GM23338 (cell line): ENCODE measurements around the gene RASSF10. TPM values are rescaled to one million over a fixed set of nuclear protein-coding genes. Genes with fewer than 3 reads are reported as not detected.

Experiments used
- ATAC-seq: fragments of 200-7000 bp; cut with Tn5 transposase; 3 replicates; pipeline ENCODE4 v1.9.1; 2020
- DNase-seq: peaks from one replicate; pipeline ENCODE4 v3.0.0-alpha.2; 2015; ENCODE audit warnings: low spot score
- H2AFZ ChIP-seq: fragments of 200-600 bp; sonication (generic); 2 replicates; pipeline ENCODE4 v1.8.0; 2016; ENCODE audit warnings: antibody characterized with exemption, mild to moderate bottlenecking, moderate library complexity
- H3F3A ChIP-seq: fragments of 200-600 bp; sonication (generic); replicated peaks from 2 replicates; pipeline ENCODE4 v1.8.0; 2017; ENCODE audit warnings: antibody characterized with exemption, mixed run types, low read depth
- H3K27ac ChIP-seq: fragments of 200-600 bp; sonication (generic); 2 replicates; pipeline ENCODE4 v1.6.1; 2016; ENCODE audit warnings: low read depth
- H3K27me3 ChIP-seq: fragments of 200-600 bp; sonication (generic); 2 replicates; pipeline ENCODE4 v1.8.0; 2016; ENCODE audit warnings: mild to moderate bottlenecking, mixed run types, moderate library complexity; ENCODE audit not compliant: insufficient read depth
- H3K36me3 ChIP-seq: fragments of 200-600 bp; sonication (generic); 2 replicates; pipeline ENCODE4 v1.8.0; 2016; ENCODE audit warnings: mild to moderate bottlenecking; ENCODE audit not compliant: insufficient read depth
- H3K4me1 ChIP-seq: fragments of 200-600 bp; sonication (generic); 2 replicates; pipeline ENCODE4 v1.8.0; 2016; ENCODE audit warnings: mild to moderate bottlenecking, moderate library complexity; ENCODE audit not compliant: insufficient read depth
- H3K4me2 ChIP-seq: fragments of 200-600 bp; sonication (generic); 2 replicates; pipeline ENCODE4 v1.7.1; 2017; ENCODE audit warnings: mixed run types
- H3K4me3 ChIP-seq: fragments of 200-600 bp; sonication (generic); 2 replicates; pipeline ENCODE4 v1.6.1; 2016; ENCODE audit warnings: mixed run types
- H3K79me2 ChIP-seq: fragments of 200-600 bp; sonication (generic); replicated peaks from 2 replicates; pipeline ENCODE4 v1.8.0; 2017; ENCODE audit warnings: mild to moderate bottlenecking; ENCODE audit not compliant: insufficient read depth
- H3K9me2 ChIP-seq: fragments of 200-600 bp; sonication (generic); 2 replicates; pipeline ENCODE4 v1.8.0; 2017; ENCODE audit not compliant: insufficient read depth
- H4K20me1 ChIP-seq: fragments of 200-600 bp; sonication (generic); replicated peaks from 2 replicates; pipeline ENCODE4 v1.8.0; 2017; ENCODE audit warnings: mild to moderate bottlenecking; ENCODE audit not compliant: insufficient read depth
- H3K27ac Mint-ChIP-seq: 2 replicates; pipeline ENCODE4 v1.8.0; 2020; ENCODE audit warnings: inconsistent platforms, mild to moderate bottlenecking, moderate library complexity, mixed read lengths
- H3K27me3 Mint-ChIP-seq: 3 replicates; pipeline ENCODE4 v1.8.0; 2022; ENCODE audit warnings: low read depth, mild to moderate bottlenecking, moderate library complexity, mixed read lengths, inconsistent platforms; ENCODE audit not compliant: insufficient read depth, poor library complexity
- H3K36me3 Mint-ChIP-seq: 3 replicates; pipeline ENCODE4 v1.8.0; 2021; ENCODE audit warnings: low read depth, mild to moderate bottlenecking, inconsistent platforms, moderate library complexity, mixed read lengths
- H3K4me1 Mint-ChIP-seq: 3 replicates; pipeline ENCODE4 v1.8.0; 2020; ENCODE audit warnings: mild to moderate bottlenecking, inconsistent platforms, mixed read lengths
- H3K4me3 Mint-ChIP-seq: 3 replicates; pipeline ENCODE4 v1.8.0; 2021; ENCODE audit warnings: moderate library complexity, mild to moderate bottlenecking, inconsistent platforms, mixed read lengths
- H3K9me3 Mint-ChIP-seq: 3 replicates; pipeline ENCODE4 v1.8.0; 2020; ENCODE audit warnings: moderate library complexity, mild to moderate bottlenecking, inconsistent platforms, mixed read lengths
- CREB1 ChIP-seq: fragments of 250-450 bp; sonication (Bioruptor Pico); IDR thresholded peaks from 2 replicates; pipeline ENCODE4 v1.5.0; 2020; ENCODE audit warnings: low read depth, mild to moderate bottlenecking, moderate library complexity
- JUNB ChIP-seq: IDR thresholded peaks from one replicate; pipeline ENCODE4 v1.6.1; 2016; ENCODE audit warnings: antibody characterized with exemption; ENCODE audit not compliant: unreplicated experiment
- STAT1 ChIP-seq: IDR thresholded peaks from one replicate; pipeline ENCODE4 v1.6.1; 2016; ENCODE audit warnings: antibody characterized with exemption; ENCODE audit not compliant: unreplicated experiment
- polyA plus RNA-seq: library from polyadenylated mRNA; unstranded; fragments of >200 nt; fragmentation: Nextera tagmentation; extraction: Ambion mirVana; gene quantifications from 2 replicates; pipeline ENCODE4 v1.2.1, GENCODE V29; 2016
- total RNA-seq: library from RNA; depleted of rRNA; stranded (reverse); fragments of >200 nt; shearing (Covaris generic); gene quantifications from 2 replicates; pipeline ENCODE4 v1.2.3, GENCODE V29; 2014
- TF ChIP-seq, protein P1 (sequence below), 2 experiments: fragments of 200-600 bp in 1 of 2; sonication (generic) in 1 of 2; conservative IDR thresholded peaks; 2 replicates each; pipeline versions ENCODE4 v1.5.1 to v1.6.1; 2016 to 2017; ENCODE audit warnings: antibody characterized with exemption in 2 of 2, low read depth in 2 of 2, mild to moderate bottlenecking in 2 of 2, moderate library complexity in 1 of 2
- TF ChIP-seq, protein P2 (sequence below): fragments of 250-450 bp; sonication (Bioruptor Pico); IDR thresholded peaks from 2 replicates; pipeline ENCODE4 v1.5.0; 2020; ENCODE audit warnings: mild to moderate bottlenecking, moderate library complexity

RASSF10 gene
- total and polyA plus RNA-seq, 2 experiments from 2014 or later: 0.13 to 1.8 TPM

DNA sequence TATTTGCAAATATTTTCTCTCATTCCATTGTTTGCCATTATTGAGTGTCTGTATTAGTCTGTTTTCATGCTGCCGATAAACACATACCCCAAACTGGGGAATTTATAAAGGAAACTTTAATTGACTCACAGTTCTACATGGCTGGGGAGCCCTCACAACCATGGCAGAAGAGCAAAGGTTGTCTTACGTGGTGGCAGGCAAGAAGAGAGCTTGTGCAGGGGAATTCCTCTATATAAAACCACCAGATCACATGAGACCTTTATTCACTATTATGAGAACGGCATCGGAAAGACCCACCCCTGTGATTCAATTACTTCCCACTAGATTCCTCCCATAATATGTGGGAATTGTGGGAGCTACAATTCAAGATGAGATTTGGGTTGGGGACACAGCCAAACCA, 10.2 kb downstream of the RASSF10 start:
- no peak overlapping the region for H2AFZ ChIP-seq
- H4K20me1 ChIP-seq: no peaks in the 10 kb centered on the region
- no peaks in the 10 kb centered on the region for H3K9me2 ChIP-seq
- no peaks in the 10 kb centered on the region for H3K36me3 ChIP-seq
- no peaks in the 10 kb centered on the region for H3K79me2 ChIP-seq
- no peaks in the 10 kb centered on the region for H3K9me3 Mint-ChIP-seq
- H3K27ac Mint-ChIP-seq: no peak overlapping the region
- H3F3A ChIP-seq: no peaks in the 10 kb centered on the region
- TF ChIP-seq CREB1 (CRISPR knock-in tag): no peak
- TF ChIP-seq STAT1: no peak
- no peak for TF ChIP-seq JUNB
- TF ChIP-seq, protein P1, sequence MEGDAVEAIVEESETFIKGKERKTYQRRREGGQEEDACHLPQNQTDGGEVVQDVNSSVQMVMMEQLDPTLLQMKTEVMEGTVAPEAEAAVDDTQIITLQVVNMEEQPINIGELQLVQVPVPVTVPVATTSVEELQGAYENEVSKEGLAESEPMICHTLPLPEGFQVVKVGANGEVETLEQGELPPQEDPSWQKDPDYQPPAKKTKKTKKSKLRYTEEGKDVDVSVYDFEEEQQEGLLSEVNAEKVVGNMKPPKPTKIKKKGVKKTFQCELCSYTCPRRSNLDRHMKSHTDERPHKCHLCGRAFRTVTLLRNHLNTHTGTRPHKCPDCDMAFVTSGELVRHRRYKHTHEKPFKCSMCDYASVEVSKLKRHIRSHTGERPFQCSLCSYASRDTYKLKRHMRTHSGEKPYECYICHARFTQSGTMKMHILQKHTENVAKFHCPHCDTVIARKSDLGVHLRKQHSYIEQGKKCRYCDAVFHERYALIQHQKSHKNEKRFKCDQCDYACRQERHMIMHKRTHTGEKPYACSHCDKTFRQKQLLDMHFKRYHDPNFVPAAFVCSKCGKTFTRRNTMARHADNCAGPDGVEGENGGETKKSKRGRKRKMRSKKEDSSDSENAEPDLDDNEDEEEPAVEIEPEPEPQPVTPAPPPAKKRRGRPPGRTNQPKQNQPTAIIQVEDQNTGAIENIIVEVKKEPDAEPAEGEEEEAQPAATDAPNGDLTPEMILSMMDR (conservative IDR thresholded peaks at IDR 0.05; ENCODE audit: low read depth in 2 of 2): no peak
- H3K27ac ChIP-seq: no peak overlapping the region
- DNase-seq (no peak), ATAC-seq (no peak)
- H3K27me3 ChIP-seq: no peaks in the 10 kb centered on the region
- peaks cover 11% of the 10 kb centered on the region; the same call in 2 of the 3 replicates for H3K4me1 Mint-ChIP-seq
- H3K4me3 Mint-ChIP-seq: no peak overlapping the region
- no peaks in the 10 kb centered on the region for H3K4me1 ChIP-seq
- H3K36me3 Mint-ChIP-seq: no peaks in the 10 kb centered on the region
- no peak overlapping the region for H3K4me2 ChIP-seq
- H3K27me3 Mint-ChIP-seq: no peaks in the 10 kb centered on the region
- no peak overlapping the region for H3K4me3 ChIP-seq

DNA sequence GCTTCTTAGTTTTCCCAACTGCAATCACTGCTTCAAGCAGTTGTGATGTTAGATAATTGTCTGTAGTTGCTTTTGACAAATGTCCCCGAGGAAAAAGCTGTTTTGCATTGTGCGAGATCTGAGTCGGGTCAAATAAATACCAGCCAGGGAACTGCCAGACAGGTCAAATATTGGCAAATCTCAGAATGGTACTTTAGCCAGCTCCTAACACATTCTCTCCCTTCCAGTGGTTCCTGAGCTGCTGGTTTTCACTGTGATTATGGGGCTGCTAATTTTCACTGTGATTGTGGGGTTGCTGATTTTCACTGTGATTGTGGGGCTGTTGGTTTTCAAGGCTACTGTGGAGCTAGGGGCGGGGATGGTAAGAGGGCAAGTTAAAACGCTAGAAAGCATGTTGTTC, 14.3 kb downstream of the RASSF10 start:
- Histone ChIP-seq H3K27ac (no peak overlapping the region), H2AFZ (peak overlapping the region; percentile 43; the same call in 1 of the 2 replicates), H3K36me3 (no peaks in the 10 kb centered on the region), H3K27me3 (no peaks in the 10 kb centered on the region), H3K4me1 (no peaks in the 10 kb centered on the region), H3K79me2 (no peaks in the 10 kb centered on the region), H3K4me2 (no peak overlapping the region), H3K4me3 (no peak overlapping the region), H3F3A (no peaks in the 10 kb centered on the region), H4K20me1 (no peaks in the 10 kb centered on the region), H3K9me2 (no peaks in the 10 kb centered on the region)
- Mint-ChIP-seq H3K9me3 (no peaks in the 10 kb centered on the region), H3K27ac (no peak overlapping the region), H3K27me3 (no peaks in the 10 kb centered on the region), H3K36me3 (no peaks in the 10 kb centered on the region), H3K4me3 (no peak overlapping the region), H3K4me1 (no peaks in the 10 kb centered on the region)
- TF ChIP-seq, protein P2, sequence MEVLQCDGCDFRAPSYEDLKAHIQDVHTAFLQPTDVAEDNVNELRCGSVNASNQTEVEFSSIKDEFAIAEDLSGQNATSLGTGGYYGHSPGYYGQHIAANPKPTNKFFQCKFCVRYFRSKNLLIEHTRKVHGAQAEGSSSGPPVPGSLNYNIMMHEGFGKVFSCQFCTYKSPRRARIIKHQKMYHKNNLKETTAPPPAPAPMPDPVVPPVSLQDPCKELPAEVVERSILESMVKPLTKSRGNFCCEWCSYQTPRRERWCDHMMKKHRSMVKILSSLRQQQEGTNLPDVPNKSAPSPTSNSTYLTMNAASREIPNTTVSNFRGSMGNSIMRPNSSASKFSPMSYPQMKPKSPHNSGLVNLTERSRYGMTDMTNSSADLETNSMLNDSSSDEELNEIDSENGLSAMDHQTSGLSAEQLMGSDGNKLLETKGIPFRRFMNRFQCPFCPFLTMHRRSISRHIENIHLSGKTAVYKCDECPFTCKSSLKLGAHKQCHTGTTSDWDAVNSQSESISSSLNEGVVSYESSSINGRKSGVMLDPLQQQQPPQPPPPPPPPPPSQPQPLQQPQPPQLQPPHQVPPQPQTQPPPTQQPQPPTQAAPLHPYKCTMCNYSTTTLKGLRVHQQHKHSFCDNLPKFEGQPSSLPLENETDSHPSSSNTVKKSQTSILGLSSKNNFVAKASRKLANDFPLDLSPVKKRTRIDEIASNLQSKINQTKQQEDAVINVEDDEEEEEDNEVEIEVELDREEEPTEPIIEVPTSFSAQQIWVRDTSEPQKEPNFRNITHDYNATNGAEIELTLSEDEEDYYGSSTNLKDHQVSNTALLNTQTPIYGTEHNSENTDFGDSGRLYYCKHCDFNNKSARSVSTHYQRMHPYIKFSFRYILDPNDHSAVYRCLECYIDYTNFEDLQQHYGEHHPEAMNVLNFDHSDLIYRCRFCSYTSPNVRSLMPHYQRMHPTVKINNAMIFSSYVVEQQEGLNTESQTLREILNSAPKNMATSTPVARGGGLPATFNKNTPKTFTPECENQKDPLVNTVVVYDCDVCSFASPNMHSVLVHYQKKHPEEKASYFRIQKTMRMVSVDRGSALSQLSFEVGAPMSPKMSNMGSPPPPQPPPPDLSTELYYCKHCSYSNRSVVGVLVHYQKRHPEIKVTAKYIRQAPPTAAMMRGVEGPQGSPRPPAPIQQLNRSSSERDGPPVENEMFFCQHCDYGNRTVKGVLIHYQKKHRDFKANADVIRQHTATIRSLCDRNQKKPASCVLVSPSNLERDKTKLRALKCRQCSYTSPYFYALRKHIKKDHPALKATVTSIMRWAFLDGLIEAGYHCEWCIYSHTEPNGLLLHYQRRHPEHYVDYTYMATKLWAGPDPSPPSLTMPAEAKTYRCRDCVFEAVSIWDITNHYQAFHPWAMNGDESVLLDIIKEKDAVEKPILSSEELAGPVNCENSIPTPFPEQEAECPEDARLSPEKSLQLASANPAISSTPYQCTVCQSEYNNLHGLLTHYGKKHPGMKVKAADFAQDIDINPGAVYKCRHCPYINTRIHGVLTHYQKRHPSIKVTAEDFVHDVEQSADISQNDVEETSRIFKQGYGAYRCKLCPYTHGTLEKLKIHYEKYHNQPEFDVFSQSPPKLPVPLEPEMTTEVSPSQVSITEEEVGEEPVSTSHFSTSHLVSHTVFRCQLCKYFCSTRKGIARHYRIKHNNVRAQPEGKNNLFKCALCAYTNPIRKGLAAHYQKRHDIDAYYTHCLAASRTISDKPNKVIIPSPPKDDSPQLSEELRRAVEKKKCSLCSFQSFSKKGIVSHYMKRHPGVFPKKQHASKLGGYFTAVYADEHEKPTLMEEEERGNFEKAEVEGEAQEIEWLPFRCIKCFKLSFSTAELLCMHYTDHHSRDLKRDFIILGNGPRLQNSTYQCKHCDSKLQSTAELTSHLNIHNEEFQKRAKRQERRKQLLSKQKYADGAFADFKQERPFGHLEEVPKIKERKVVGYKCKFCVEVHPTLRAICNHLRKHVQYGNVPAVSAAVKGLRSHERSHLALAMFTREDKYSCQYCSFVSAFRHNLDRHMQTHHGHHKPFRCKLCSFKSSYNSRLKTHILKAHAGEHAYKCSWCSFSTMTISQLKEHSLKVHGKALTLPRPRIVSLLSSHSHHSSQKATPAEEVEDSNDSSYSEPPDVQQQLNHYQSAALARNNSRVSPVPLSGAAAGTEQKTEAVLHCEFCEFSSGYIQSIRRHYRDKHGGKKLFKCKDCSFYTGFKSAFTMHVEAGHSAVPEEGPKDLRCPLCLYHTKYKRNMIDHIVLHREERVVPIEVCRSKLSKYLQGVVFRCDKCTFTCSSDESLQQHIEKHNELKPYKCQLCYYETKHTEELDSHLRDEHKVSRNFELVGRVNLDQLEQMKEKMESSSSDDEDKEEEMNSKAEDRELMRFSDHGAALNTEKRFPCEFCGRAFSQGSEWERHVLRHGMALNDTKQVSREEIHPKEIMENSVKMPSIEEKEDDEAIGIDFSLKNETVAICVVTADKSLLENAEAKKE: no peak
- ATAC-seq: no peak
- DNase-seq: no peak
